Erythroblast (primary cell): ENCODE results near the gene ALG9.

Source experiments
- GATA1 ChIP-seq: IDR thresholded peaks from 2 replicates; pipeline ENCODE4 v1.6.1; 2011; ENCODE audit warnings: low read depth, mild to moderate bottlenecking, control low read depth, low read length, moderate library complexity
- POLR2A ChIP-seq: IDR thresholded peaks from 2 replicates; pipeline ENCODE4 v1.6.1; 2011; ENCODE audit warnings: mild to moderate bottlenecking, low read length

DNA sequence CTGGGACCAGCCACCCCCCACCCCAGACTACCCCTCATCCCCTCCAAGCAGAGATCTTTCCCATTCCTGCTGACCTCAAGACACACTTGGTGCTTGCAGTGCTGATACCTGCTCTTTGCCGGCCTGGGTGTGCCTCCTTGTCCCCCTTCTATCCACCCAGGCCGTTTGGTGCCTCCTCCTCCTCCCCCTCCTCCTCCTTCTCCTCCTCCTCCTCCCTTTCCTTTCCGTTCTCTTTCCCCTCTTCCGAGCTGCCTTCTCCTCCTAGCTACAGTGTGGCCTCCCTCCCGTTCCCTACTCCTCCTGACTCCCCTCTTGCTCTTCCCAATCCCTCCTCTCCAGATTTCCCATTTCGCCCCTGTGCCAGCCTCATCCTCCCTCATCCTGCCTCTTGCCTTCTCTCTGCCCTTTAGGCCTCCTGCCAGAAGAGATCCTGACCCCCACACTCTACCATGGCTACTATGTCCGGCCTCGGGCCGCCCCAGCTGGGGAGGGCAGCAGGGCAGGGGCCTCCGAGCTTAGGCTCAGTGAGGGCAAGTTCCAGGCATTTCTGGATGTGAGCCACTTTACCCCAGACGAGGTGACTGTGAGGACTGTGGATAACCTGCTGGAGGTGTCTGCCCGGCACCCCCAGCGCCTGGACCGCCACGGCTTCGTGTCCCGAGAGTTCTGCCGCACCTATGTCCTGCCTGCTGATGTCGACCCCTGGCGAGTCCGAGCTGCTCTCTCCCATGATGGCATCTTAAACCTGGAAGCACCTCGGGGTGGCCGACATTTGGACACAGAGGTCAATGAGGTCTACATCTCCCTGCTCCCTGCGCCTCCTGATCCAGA, 41.9 kb upstream of the ALG9 start:
- TF ChIP-seq POLR2A (no peak), GATA1 (no peak)
